NT2/D1 (cell line): ENCODE data around the gene TMEM184A.
"Not testable (repeated sequence)": the region's sequence is repeated elsewhere in the genome, so short reads cannot be mapped to it uniquely, and the experiment has no call there.

ENCODE experiments used
- DNase-seq: peaks from one replicate; pipeline ENCODE4 v3.0.0-alpha.2; 2011; ENCODE audit warnings: low read depth, low spot score
- H3K27me3 ChIP-seq: 2 replicates; pipeline ENCODE4 v1.6.0; 2011; ENCODE audit warnings: mild to moderate bottlenecking; ENCODE audit not compliant: insufficient read length, insufficient read depth
- H3K36me3 ChIP-seq: 2 replicates; pipeline ENCODE4 v1.6.1; 2011; ENCODE audit warnings: mild to moderate bottlenecking, low read length, mixed read lengths; ENCODE audit not compliant: insufficient read depth, insufficient read length
- H3K4me1 ChIP-seq: 2 replicates; pipeline ENCODE4 v1.5.1; 2011; ENCODE audit not compliant: insufficient read depth, insufficient read length
- H3K4me3 ChIP-seq: 2 replicates; pipeline ENCODE4 v1.5.1; 2011; ENCODE audit warnings: low read depth; ENCODE audit not compliant: insufficient read length
- H3K9ac ChIP-seq: 2 replicates; pipeline ENCODE4 v1.6.0; 2011; ENCODE audit warnings: low read depth; ENCODE audit not compliant: insufficient read length
- H3K9me3 ChIP-seq: 2 replicates; pipeline ENCODE4 v1.5.1; 2011; ENCODE audit warnings: mild to moderate bottlenecking, low read length; ENCODE audit not compliant: insufficient read depth
- SUZ12 ChIP-seq: IDR thresholded peaks from 2 replicates; pipeline ENCODE4 v1.6.1; 2011; ENCODE audit not compliant: insufficient read length, insufficient read depth; ENCODE audit errors: extremely low read depth
- YY1 ChIP-seq: IDR thresholded peaks from 2 replicates; pipeline ENCODE4 v1.6.1; 2011; ENCODE audit not compliant: insufficient read length, insufficient read depth
- ZNF274 ChIP-seq: IDR thresholded peaks from 2 replicates; pipeline ENCODE4 v1.6.1; 2011; ENCODE audit warnings: mild to moderate bottlenecking, low read depth, low read length

TMEM184A gene

GRCh38 chr7:1525409-1525808 lies 30.6 kb downstream of the TMEM184A start:
- H3K9ac ChIP-seq: no peak overlapping the region
- no peaks in the 10 kb centered on the region for H3K27me3 ChIP-seq
- peaks cover 22% of the 10 kb centered on the region for H3K4me1 ChIP-seq
- no peak for DNase-seq
- H3K4me3 ChIP-seq: no peak overlapping the region
- H3K36me3 ChIP-seq: no peaks in the 10 kb centered on the region
- H3K9me3 ChIP-seq: no peaks in the 10 kb centered on the region
- TF ChIP-seq SUZ12 (no peak), YY1 (no peak), ZNF274 (no peak)

GRCh38 chr7:1523844-1524243 lies 32.2 kb downstream of the TMEM184A start:
- Histone ChIP-seq H3K36me3 (no peaks in the 10 kb centered on the region), H3K9me3 (peaks cover 4% of the 10 kb centered on the region), H3K27me3 (no peaks in the 10 kb centered on the region), H3K4me3 (no peak overlapping the region), H3K9ac (no peak overlapping the region), H3K4me1 (peaks cover 17% of the 10 kb centered on the region)
- no peak for DNase-seq
- TF ChIP-seq ZNF274 (no peak), YY1 (no peak)

- peaks cover 7% of the 10 kb centered on the region for H3K9me3 ChIP-seq
- no peak overlapping the region for H3K4me3 ChIP-seq
- H3K27me3 ChIP-seq: no peaks in the 10 kb centered on the region
- H3K9ac ChIP-seq: peak overlapping the region; percentile 56
- TF ChIP-seq SUZ12 (no peak), YY1 (no peak)
- DNase-seq: no peak
- peaks cover 17% of the 10 kb centered on the region for H3K4me1 ChIP-seq
- H3K36me3 ChIP-seq: no peaks in the 10 kb centered on the region
Observed at GRCh38 chr7:1523208-1523607, 32.8 kb downstream of the TMEM184A start.

- Histone ChIP-seq H3K36me3 (no peaks in the 10 kb centered on the region), H3K9ac (no peak overlapping the region), H3K27me3 (no peaks in the 10 kb centered on the region), H3K4me3 (no peak overlapping the region), H3K9me3 (peaks cover 7% of the 10 kb centered on the region), H3K4me1 (peaks cover 16% of the 10 kb centered on the region)
- TF ChIP-seq ZNF274 (no peak), YY1 (no peak), SUZ12 (no peak)
- DNase-seq: no peak
Observed at GRCh38 chr7:1521456-1521855, 34.5 kb downstream of the TMEM184A start.

GRCh38 chr7:1520539-1521234 lies 35.3 kb downstream of the TMEM184A start:
- DNase-seq: no peak
- H3K9ac ChIP-seq: no peak overlapping the region
- no peaks in the 10 kb centered on the region for H3K36me3 ChIP-seq

GRCh38 chr7:1519322-1519922 lies 36.6 kb downstream of the TMEM184A start:
- not testable (repeated sequence) for H3K36me3 ChIP-seq, DNase-seq, H3K4me3 ChIP-seq, H3K9me3 ChIP-seq, H3K9ac ChIP-seq, H3K27me3 ChIP-seq
- H3K4me1 ChIP-seq: peaks cover 20% of the 10 kb centered on the region

More at GRCh38 chr7:1520539-1521234, 35.3 kb downstream of the TMEM184A start:
- H3K27me3 ChIP-seq: no peaks in the 10 kb centered on the region
- peaks cover 7% of the 10 kb centered on the region for H3K9me3 ChIP-seq
- no peak for TF ChIP-seq ZNF274
- TF ChIP-seq YY1: no peak
- TF ChIP-seq SUZ12: no peak
- H3K4me1 ChIP-seq: peaks cover 18% of the 10 kb centered on the region
- no peak overlapping the region for H3K4me3 ChIP-seq

- H3K9me3 ChIP-seq: peaks cover 7% of the 10 kb centered on the region
- H3K4me3 ChIP-seq: no peak overlapping the region
- H3K9ac ChIP-seq: peak overlapping the region; percentile 26
- TF ChIP-seq ZNF274 (no peak), YY1 (no peak), SUZ12 (no peak)
- H3K27me3 ChIP-seq: no peaks in the 10 kb centered on the region
- peaks cover 17% of the 10 kb centered on the region for H3K4me1 ChIP-seq
- no peaks in the 10 kb centered on the region for H3K36me3 ChIP-seq
- DNase-seq: no peak
Observed at GRCh38 chr7:1516586-1517251, 39.3 kb downstream of the TMEM184A start.

- peak overlapping the region; percentile 51 for H3K9ac ChIP-seq
Observed at GRCh38 chr7:1515509-1515967, 40.5 kb downstream of the TMEM184A start.

More at GRCh38 chr7:1515509-1515967, 40.5 kb downstream of the TMEM184A start:
- DNase-seq, H3K36me3 ChIP-seq, H3K27me3 ChIP-seq, H3K4me3 ChIP-seq, H3K9me3 ChIP-seq: not testable (repeated sequence)
- H3K4me1 ChIP-seq: peaks cover 16% of the 10 kb centered on the region
